Neural progenitor cell (in vitro differentiated cells): ENCODE measurements around the gene HMG20A.

Source experiments
- EZH2 ChIP-seq: fragments of 200-600 bp; sonication (generic); IDR thresholded peaks from 2 replicates; pipeline ENCODE4 v1.6.1; 2017; ENCODE audit warnings: antibody characterized with exemption, mild to moderate bottlenecking, moderate library complexity
- EZH2phosphoT487 ChIP-seq: fragments of 200-600 bp; sonication (generic); IDR thresholded peaks from 2 replicates; pipeline ENCODE4 v1.6.1; 2017; ENCODE audit warnings: antibody characterized with exemption
- TF ChIP-seq, protein P1 (sequence below): fragments of 200-600 bp; sonication (generic); IDR thresholded peaks from 2 replicates; pipeline ENCODE4 v1.5.1; 2017; ENCODE audit warnings: antibody characterized with exemption, mild to moderate bottlenecking

DNA sequence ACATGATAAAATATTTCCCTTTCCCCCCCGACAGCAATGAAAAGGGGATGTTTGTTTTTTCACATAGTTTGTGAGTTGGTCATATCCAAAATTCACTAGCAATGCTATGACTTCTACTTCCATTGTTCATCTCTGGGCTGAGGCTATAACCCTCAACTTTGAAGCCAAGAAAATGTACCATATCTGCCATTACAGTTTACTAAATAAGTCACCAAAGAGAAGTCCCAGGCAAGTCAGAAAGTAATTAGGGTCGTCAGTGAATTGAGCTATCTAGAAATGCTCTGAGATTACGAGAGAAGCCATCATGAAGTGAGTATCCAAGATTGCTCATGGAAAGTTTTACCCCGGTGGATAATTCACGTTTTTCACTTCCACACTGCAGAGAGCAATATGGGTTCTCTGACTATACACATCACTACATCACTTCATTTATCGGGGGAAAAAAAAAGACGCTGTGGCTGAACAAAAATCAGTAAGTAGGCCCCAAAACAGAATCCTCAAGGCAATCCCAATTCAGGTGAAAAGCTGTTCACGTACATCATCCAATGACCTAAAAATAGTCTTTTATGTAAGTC lies 2.2 kb upstream of the HMG20A start:
- TF ChIP-seq, protein P1, sequence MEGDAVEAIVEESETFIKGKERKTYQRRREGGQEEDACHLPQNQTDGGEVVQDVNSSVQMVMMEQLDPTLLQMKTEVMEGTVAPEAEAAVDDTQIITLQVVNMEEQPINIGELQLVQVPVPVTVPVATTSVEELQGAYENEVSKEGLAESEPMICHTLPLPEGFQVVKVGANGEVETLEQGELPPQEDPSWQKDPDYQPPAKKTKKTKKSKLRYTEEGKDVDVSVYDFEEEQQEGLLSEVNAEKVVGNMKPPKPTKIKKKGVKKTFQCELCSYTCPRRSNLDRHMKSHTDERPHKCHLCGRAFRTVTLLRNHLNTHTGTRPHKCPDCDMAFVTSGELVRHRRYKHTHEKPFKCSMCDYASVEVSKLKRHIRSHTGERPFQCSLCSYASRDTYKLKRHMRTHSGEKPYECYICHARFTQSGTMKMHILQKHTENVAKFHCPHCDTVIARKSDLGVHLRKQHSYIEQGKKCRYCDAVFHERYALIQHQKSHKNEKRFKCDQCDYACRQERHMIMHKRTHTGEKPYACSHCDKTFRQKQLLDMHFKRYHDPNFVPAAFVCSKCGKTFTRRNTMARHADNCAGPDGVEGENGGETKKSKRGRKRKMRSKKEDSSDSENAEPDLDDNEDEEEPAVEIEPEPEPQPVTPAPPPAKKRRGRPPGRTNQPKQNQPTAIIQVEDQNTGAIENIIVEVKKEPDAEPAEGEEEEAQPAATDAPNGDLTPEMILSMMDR: no peak
- no peak for TF ChIP-seq EZH2
- no peak for TF ChIP-seq EZH2phosphoT487
